ENCODE results near the gene RPUSD3.

RPUSD3 gene

GRCh38 chr3:9791127-9791526, 52.7 kb downstream of the RPUSD3 start:
- peaks cover 61% of the 10 kb centered on the region for H3K4me1 Mint-ChIP-seq
- peak overlapping the region; percentile 100 for H3K27ac Mint-ChIP-seq
- ATAC-seq = no peak
- peak overlapping the region; percentile 83 for H3K4me3 Mint-ChIP-seq
- no peaks in the 10 kb centered on the region for H3K9me3 Mint-ChIP-seq
- no peak for DNase-seq (ENCODE audit: low spot score in 2 of 2)
- peaks cover 92% of the 10 kb centered on the region for H3K36me3 Mint-ChIP-seq
